Osteoblast (primary cell): ENCODE results near the gene TUBB1. TPM values are rescaled to one million over a fixed set of nuclear protein-coding genes. Genes with fewer than 3 reads are reported as not detected.

Experiments used
- DNase-seq: peaks from one replicate; pipeline ENCODE4 v3.0.0; 2011; ENCODE audit warnings: low spot score, mixed read lengths; ENCODE audit not compliant: insufficient read length; ENCODE audit errors: missing footprints
- H2AFZ ChIP-seq: 2 replicates; pipeline ENCODE4 v1.6.0; 2011; ENCODE audit warnings: mild to moderate bottlenecking, low read length
- H3K27ac ChIP-seq: 2 replicates; pipeline ENCODE4 v1.5.1; 2011; ENCODE audit warnings: mild to moderate bottlenecking, low read depth, low read length, moderate library complexity
- H3K27me3 ChIP-seq: 2 replicates; pipeline ENCODE4 v1.6.0; 2012; ENCODE audit warnings: mild to moderate bottlenecking, control low read depth, inconsistent platforms, low read length, moderate library complexity; ENCODE audit not compliant: insufficient read depth
- H3K36me3 ChIP-seq: 2 replicates; pipeline ENCODE4 v1.5.1; 2011; ENCODE audit warnings: mild to moderate bottlenecking, low read length, control low read depth, moderate library complexity; ENCODE audit not compliant: insufficient read depth
- H3K4me1 ChIP-seq: 2 replicates; pipeline ENCODE4 v1.5.1; 2011; ENCODE audit warnings: mild to moderate bottlenecking, low read length, control low read depth, moderate library complexity; ENCODE audit not compliant: insufficient read depth
- H3K4me2 ChIP-seq: 2 replicates; pipeline ENCODE4 v1.6.0; 2011; ENCODE audit warnings: mild to moderate bottlenecking, low read length; ENCODE audit not compliant: insufficient read depth
- H3K4me3 ChIP-seq: fragments of 200-600 bp; sonication (generic); 3 replicates; pipeline ENCODE4 v1.5.1; 2012; ENCODE audit warnings: mild to moderate bottlenecking, low read length, inconsistent platforms; ENCODE audit not compliant: insufficient read depth
- H3K79me2 ChIP-seq: 2 replicates; pipeline ENCODE4 v1.6.0; 2012; ENCODE audit warnings: mild to moderate bottlenecking, low read length, control low read depth, inconsistent platforms; ENCODE audit not compliant: insufficient read depth
- H3K9me3 ChIP-seq: 2 replicates; pipeline ENCODE4 v1.5.1; 2011; ENCODE audit warnings: low read depth, low read length, control low read depth
- H4K20me1 ChIP-seq: 2 replicates; pipeline ENCODE4 v1.6.0; 2012; ENCODE audit warnings: mild to moderate bottlenecking, low read length, control low read depth; ENCODE audit not compliant: insufficient read depth
- CTCF ChIP-seq: IDR thresholded peaks from 2 replicates; pipeline ENCODE4 v1.5.1; 2011; ENCODE audit warnings: mild to moderate bottlenecking, low read depth, low read length, moderate library complexity; ENCODE audit errors: extremely low read depth
- total RNA-seq: library from RNA; depleted of rRNA; stranded (reverse); fragments of >200 nt; gene quantifications from 2 replicates; pipeline ENCODE4 v1.2.3, GENCODE V29; 2012

The TUBB1 gene
- total RNA-seq, 1 donor = not detected

GRCh38 chr20:58992911-58993310 is 26.3 kb upstream of the TUBB1 start:
- Histone ChIP-seq H4K20me1 (peaks cover 16% of the 10 kb centered on the region), H2AFZ (no peak overlapping the region), H3K4me3 (no peak overlapping the region), H3K27ac (no peak overlapping the region), H3K4me1 (no peaks in the 10 kb centered on the region), H3K4me2 (no peak overlapping the region), H3K36me3 (peaks cover 91% of the 10 kb centered on the region), H3K9me3 (no peaks in the 10 kb centered on the region), H3K79me2 (no peaks in the 10 kb centered on the region), H3K27me3 (no peaks in the 10 kb centered on the region)
- peak; percentile 80 for DNase-seq
- no peak for TF ChIP-seq CTCF

- no peak overlapping the region for H2AFZ ChIP-seq
Measured at GRCh38 chr20:58993332-58994248, 25.6 kb upstream of the TUBB1 start.

GRCh38 chr20:58994390-58995159 is 24.7 kb upstream of the TUBB1 start:
- no peaks in the 10 kb centered on the region for H3K4me1 ChIP-seq
- H3K4me3 ChIP-seq = no peak overlapping the region
- H2AFZ ChIP-seq = no peak overlapping the region
- H3K27ac ChIP-seq = no peak overlapping the region
- TF ChIP-seq CTCF = no peak
- H3K79me2 ChIP-seq = no peaks in the 10 kb centered on the region
- peaks cover 90% of the 10 kb centered on the region for H3K36me3 ChIP-seq
- DNase-seq = peak; percentile 49
- peaks cover 16% of the 10 kb centered on the region for H4K20me1 ChIP-seq
- no peak overlapping the region for H3K4me2 ChIP-seq
- no peaks in the 10 kb centered on the region for H3K27me3 ChIP-seq
- no peaks in the 10 kb centered on the region for H3K9me3 ChIP-seq

More at GRCh38 chr20:58993332-58994248, 25.6 kb upstream of the TUBB1 start:
- Histone ChIP-seq H3K4me2 (no peak overlapping the region), H4K20me1 (peaks cover 16% of the 10 kb centered on the region), H3K36me3 (peaks cover 91% of the 10 kb centered on the region), H3K27ac (no peak overlapping the region), H3K27me3 (no peaks in the 10 kb centered on the region), H3K4me1 (no peaks in the 10 kb centered on the region), H3K4me3 (no peak overlapping the region), H3K9me3 (no peaks in the 10 kb centered on the region), H3K79me2 (no peaks in the 10 kb centered on the region)
- DNase-seq = peak; percentile 78
- no peak for TF ChIP-seq CTCF
